Left renal cortex interstitium (tissue), 4 donors: Measurements from ENCODE around the gene HGFAC. TPM values are rescaled to one million over a fixed set of nuclear protein-coding genes. Genes with fewer than 3 reads are reported as not detected.
"Not testable (repeated sequence)": the region's sequence is repeated elsewhere in the genome, so short reads cannot be mapped to it uniquely, and the experiment has no call there.

ENCODE experiments used
- DNase-seq, 4 donors: peaks; one replicate each; pipeline ENCODE4 v3.0.0-alpha.2; 2013; ENCODE audit warnings: low read depth in 4 of 4, low spot score in 2 of 4, missing footprints in 1 of 4
- polyA plus RNA-seq, 4 donors: library from polyadenylated mRNA; unstranded; fragments of 120-200 nt; gene quantifications; one replicate each; pipeline ENCODE4 v1.2.1, GENCODE V29; 2013; ENCODE audit not compliant: insufficient read length in 4 of 4

The HGFAC gene
- polyA plus RNA-seq, 4 donors: 0.78 to 4.1 (median 1.7) TPM

- no peak for DNase-seq
Observed at GRCh38 chr4:3458371-3458770, 16.6 kb downstream of the HGFAC start.

GRCh38 chr4:3459156-3459555, 17.4 kb downstream of the HGFAC start:
- DNase-seq: not testable (repeated sequence)

- no peak for DNase-seq
Observed at GRCh38 chr4:3460926-3461325, 19.2 kb downstream of the HGFAC start.

GRCh38 chr4:3461515-3462291, 19.9 kb downstream of the HGFAC start:
- peak in 1 of 4 donors; percentile 52 for DNase-seq

GRCh38 chr4:3462321-3462789, 20.6 kb downstream of the HGFAC start:
- DNase-seq: no peak

- DNase-seq: no peak
Observed at GRCh38 chr4:3462790-3463415, 21.1 kb downstream of the HGFAC start, which contains the start of gene DOK7. Gene DOK7 (plus strand): TSS chr4:3463306. CDS start chr4:3463376, 70 bp downstream.

GRCh38 chr4:3463556-3464348, 22.0 kb downstream of the HGFAC start:
- DNase-seq: no peak

- no peak for DNase-seq
Observed at GRCh38 chr4:3464349-3464905, 22.7 kb downstream of the HGFAC start.

GRCh38 chr4:3464911-3465697, 23.3 kb downstream of the HGFAC start:
- no peak for DNase-seq

- DNase-seq: no peak
Observed at GRCh38 chr4:3465698-3466671, 24.2 kb downstream of the HGFAC start.

GRCh38 chr4:3466691-3467600, 25.2 kb downstream of the HGFAC start:
- DNase-seq: no peak

- DNase-seq: no peak
Observed at GRCh38 chr4:3467601-3468031, 25.8 kb downstream of the HGFAC start.

- no peak for DNase-seq
Observed at GRCh38 chr4:3468154-3468553, 26.4 kb downstream of the HGFAC start.

- DNase-seq: no peak
Observed at GRCh38 chr4:3468804-3469203, 27.0 kb downstream of the HGFAC start.

- no peak for DNase-seq
Observed at GRCh38 chr4:3469386-3470243, 27.8 kb downstream of the HGFAC start.

GRCh38 chr4:3470244-3471097, 28.7 kb downstream of the HGFAC start:
- no peak for DNase-seq
